ENCODE data around the gene PLSCR2.
A peak's percentile ranks its signal among the peaks of the same experiment; 100 is the strongest.

The PLSCR2 gene

GRCh38 chr3:146469150-146470017 is at the start of gene PLSCR2:
Gene PLSCR2, minus strand, starts transcription at chr3:146469561. Its CDS starts 9,657 bp downstream, at chr3:146459904.
- peak within 1 kb of the TSS; percentile 52 for H3K4me3 ChIP-seq (ENCODE audit: low read depth, low read length)
- peak; percentile 24 for DNase-seq
- TF ChIP-seq CTCF (IDR thresholded peaks at IDR 0.05; ENCODE audit: low read depth, low read length) = no peak
- no peaks in the 10 kb centered on the region for H3K36me3 ChIP-seq
- H3K9me3 ChIP-seq (ENCODE audit: severe bottlenecking) = no peaks in the 10 kb centered on the region
- no peak within 1 kb of the TSS for H3K27ac ChIP-seq
- no peaks in the 10 kb centered on the region for H3K27me3 ChIP-seq (ENCODE audit: insufficient read depth, low read depth, severe bottlenecking)

GRCh38 chr3:146517684-146518435 is 48.5 kb upstream of the PLSCR2 start:
- TF ChIP-seq CTCF (IDR thresholded peaks at IDR 0.05; ENCODE audit: low read depth, low read length) = no peak
- no peaks in the 10 kb centered on the region for H3K36me3 ChIP-seq
- no peaks in the 10 kb centered on the region for H3K9me3 ChIP-seq (ENCODE audit: severe bottlenecking)
- H3K27ac ChIP-seq = no peak overlapping the region
- no peaks in the 10 kb centered on the region for H3K27me3 ChIP-seq (ENCODE audit: insufficient read depth, low read depth, severe bottlenecking)
- no peak overlapping the region for H3K4me3 ChIP-seq (ENCODE audit: low read depth, low read length)
- no peak for DNase-seq

- H3K27ac ChIP-seq = no peak overlapping the region
- H3K4me3 ChIP-seq (ENCODE audit: low read depth, low read length) = no peak overlapping the region
- H3K9me3 ChIP-seq (ENCODE audit: severe bottlenecking) = no peaks in the 10 kb centered on the region
- TF ChIP-seq CTCF (IDR thresholded peaks at IDR 0.05; ENCODE audit: low read depth, low read length) = no peak
- H3K27me3 ChIP-seq (ENCODE audit: insufficient read depth, low read depth, severe bottlenecking) = no peaks in the 10 kb centered on the region
- DNase-seq = no peak
- H3K36me3 ChIP-seq = no peaks in the 10 kb centered on the region
Observed at GRCh38 chr3:146513386-146514051, 44.2 kb upstream of the PLSCR2 start.

- Histone ChIP-seq H3K9me3 (ENCODE audit: severe bottlenecking) (no peaks in the 10 kb centered on the region), H3K36me3 (no peaks in the 10 kb centered on the region), H3K27ac (no peak overlapping the region), H3K4me3 (ENCODE audit: low read depth, low read length) (no peak overlapping the region), H3K27me3 (ENCODE audit: insufficient read depth, low read depth, severe bottlenecking) (no peaks in the 10 kb centered on the region)
- TF ChIP-seq CTCF (IDR thresholded peaks at IDR 0.05; ENCODE audit: low read depth, low read length) = no peak
- no peak for DNase-seq
Observed at GRCh38 chr3:146511402-146512134, 42.2 kb upstream of the PLSCR2 start.

- Histone ChIP-seq H3K27ac (no peak overlapping the region), H3K36me3 (no peaks in the 10 kb centered on the region)
- DNase-seq = no peak
Observed at GRCh38 chr3:146507331-146508120, 38.2 kb upstream of the PLSCR2 start.

More at GRCh38 chr3:146507331-146508120, 38.2 kb upstream of the PLSCR2 start:
- no peak for TF ChIP-seq CTCF (IDR thresholded peaks at IDR 0.05; ENCODE audit: low read depth, low read length)
- Histone ChIP-seq H3K27me3 (ENCODE audit: insufficient read depth, low read depth, severe bottlenecking) (no peaks in the 10 kb centered on the region), H3K9me3 (ENCODE audit: severe bottlenecking) (no peaks in the 10 kb centered on the region), H3K4me3 (ENCODE audit: low read depth, low read length) (no peak overlapping the region)
